Activated CD8-positive, alpha-beta memory T cell treated with anti-CD3 and anti-CD28 coated beads, Interleukin-2, amount 10 ng/mL, durations not matched to agents 7 days and 5 days (primary cell): ENCODE results near the gene CSMD2. TPM values are rescaled to one million over a fixed set of nuclear protein-coding genes. Genes with fewer than 3 reads are reported as not detected.

ENCODE experiments used
- ATAC-seq: fragments of 150-1000 bp; cut with Tn5 transposase; one replicate; pipeline ENCODE4 v1.10.0; 2021; ENCODE audit warnings: moderate library complexity
- CTCF ChIA-PET: fragments of 350-600 bp; sonication (Branson Sonifier 250); formaldehyde crosslinking; loops from one replicate; lab custom pipeline; 2021; ENCODE audit warnings: antibody characterized with exemption; lab: Charles Lee
- DNase-seq: peaks from one replicate; pipeline ENCODE4 v3.0.0-alpha.2; 2020
- H3K27ac Mint-ChIP-seq: one replicate; pipeline ENCODE4 v1.8.0; 2021; ENCODE audit warnings: mild to moderate bottlenecking, mixed read lengths
- H3K27me3 Mint-ChIP-seq: one replicate; pipeline ENCODE4 v1.8.0; 2021; ENCODE audit warnings: mixed read lengths
- H3K36me3 Mint-ChIP-seq: one replicate; pipeline ENCODE4 v1.8.0; 2021; ENCODE audit warnings: mild to moderate bottlenecking, mixed read lengths
- H3K4me1 Mint-ChIP-seq: one replicate; pipeline ENCODE4 v1.8.0; 2021; ENCODE audit warnings: mixed read lengths
- H3K4me3 Mint-ChIP-seq: one replicate; pipeline ENCODE4 v1.8.0; 2021; ENCODE audit warnings: mild to moderate bottlenecking, moderate library complexity, mixed read lengths
- H3K9me3 Mint-ChIP-seq: one replicate; pipeline ENCODE4 v1.8.0; 2022; ENCODE audit warnings: low read depth, mixed read lengths
- total RNA-seq, 2 experiments: library from RNA; stranded (reverse); gene quantifications; one replicate each; pipeline ENCODE4 v1.2.3, GENCODE V29; 2021

CSMD2 gene
- total RNA-seq, 2 experiments from 2014 or later: not detected

DNA sequence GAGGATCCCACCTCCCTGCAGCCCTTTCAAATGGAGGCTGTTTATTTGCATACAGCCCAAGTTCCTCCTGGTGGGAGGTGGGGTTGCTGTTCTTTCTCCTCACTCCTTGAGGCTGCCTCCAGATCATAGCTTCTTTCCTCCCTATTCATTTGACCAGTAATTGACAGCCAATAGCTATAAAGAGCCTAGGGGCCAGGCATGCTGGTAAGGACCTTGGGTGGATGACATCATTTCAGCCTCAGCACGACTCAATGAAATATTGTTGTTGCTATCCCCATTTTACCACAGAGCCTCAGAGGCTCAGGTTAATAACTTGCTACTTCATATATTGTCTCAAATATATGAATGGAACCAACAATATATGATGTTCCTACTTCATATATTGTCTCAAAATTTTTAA is 661.5 kb downstream of the CSMD2 start:
- Mint-ChIP-seq H3K27ac (no peak overlapping the region), H3K4me1 (no peaks in the 10 kb centered on the region), H3K27me3 (peaks cover 5% of the 10 kb centered on the region), H3K36me3 (no peaks in the 10 kb centered on the region), H3K4me3 (no peak overlapping the region), H3K9me3 (no peaks in the 10 kb centered on the region)
- DNase-seq: no peak
- CTCF ChIA-PET: no interaction called here
- ATAC-seq: no peak

DNA sequence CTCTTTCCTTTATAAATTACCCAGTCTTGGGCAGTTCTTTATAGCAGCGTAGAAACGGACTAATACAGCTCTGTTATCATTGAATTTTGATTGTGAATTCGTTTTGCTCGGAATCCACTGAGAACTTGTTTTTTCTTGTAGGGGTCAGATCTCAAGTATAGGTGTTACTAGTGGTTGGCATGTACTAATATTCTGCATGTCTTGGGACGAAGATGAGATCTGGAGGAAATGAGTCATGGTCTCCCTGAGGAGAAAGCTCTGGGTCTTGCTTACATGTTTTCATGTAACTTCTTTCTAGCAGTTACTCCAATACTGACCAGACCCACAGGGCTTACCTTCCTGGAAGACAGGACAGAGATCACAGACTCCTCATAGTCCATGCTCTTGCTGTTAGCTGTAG is 662.3 kb downstream of the CSMD2 start:
- ATAC-seq (no peak), DNase-seq (no peak)
- peaks cover 2% of the 10 kb centered on the region for H3K27me3 Mint-ChIP-seq
- no peak overlapping the region for H3K4me3 Mint-ChIP-seq
- CTCF ChIA-PET: no interaction called here
- peaks cover 2% of the 10 kb centered on the region for H3K9me3 Mint-ChIP-seq
- no peaks in the 10 kb centered on the region for H3K36me3 Mint-ChIP-seq
- H3K4me1 Mint-ChIP-seq: no peaks in the 10 kb centered on the region
- H3K27ac Mint-ChIP-seq: no peak overlapping the region

DNA sequence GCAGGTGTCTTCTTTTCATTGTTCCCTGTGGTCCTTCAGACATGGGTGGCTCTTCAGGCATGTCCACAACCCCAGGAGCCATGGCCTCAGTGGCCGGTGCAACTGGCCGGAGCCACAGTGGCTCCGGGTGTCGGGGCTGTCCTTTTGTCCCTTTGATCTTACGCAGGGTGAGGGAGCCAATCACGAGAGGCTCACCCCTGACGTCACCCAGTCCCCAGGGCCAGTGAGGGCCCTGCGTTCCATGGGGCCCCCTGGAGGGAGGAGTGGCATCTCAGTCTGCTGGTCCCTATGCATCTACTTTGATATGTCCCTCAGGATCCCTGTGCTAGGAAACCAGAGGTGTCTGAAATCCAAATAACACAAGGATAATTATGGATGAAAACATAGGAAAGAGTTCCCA is 663.3 kb downstream of the CSMD2 start:
- Mint-ChIP-seq H3K27me3 (peaks cover 2% of the 10 kb centered on the region), H3K4me3 (no peak overlapping the region), H3K9me3 (peaks cover 7% of the 10 kb centered on the region), H3K27ac (no peak overlapping the region), H3K4me1 (no peaks in the 10 kb centered on the region), H3K36me3 (no peaks in the 10 kb centered on the region)
- DNase-seq (no peak), ATAC-seq (no peak)
- CTCF ChIA-PET: no interaction called here

DNA sequence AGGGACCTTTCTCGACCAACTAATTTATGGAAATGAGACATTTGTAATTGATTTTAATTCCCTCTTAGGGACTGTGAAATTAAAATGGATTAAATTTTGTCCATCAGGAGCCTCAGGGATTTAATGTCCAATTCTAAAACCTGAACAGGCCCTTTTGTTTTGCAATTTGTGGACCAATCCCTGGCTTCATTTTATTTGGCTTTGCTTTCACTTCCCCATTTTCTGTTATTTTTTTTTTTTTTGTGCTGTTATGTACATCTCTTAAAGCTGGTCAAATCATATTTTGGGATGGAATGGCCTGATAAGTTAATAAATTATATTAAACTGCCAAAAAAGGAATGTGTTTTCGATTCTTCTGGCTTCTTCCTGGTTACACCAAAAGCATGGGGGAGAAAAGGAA is 663.7 kb downstream of the CSMD2 start:
- DNase-seq (no peak), ATAC-seq (no peak)
- CTCF ChIA-PET: no interaction called here
- H3K36me3 Mint-ChIP-seq: no peaks in the 10 kb centered on the region
- H3K27me3 Mint-ChIP-seq: peaks cover 2% of the 10 kb centered on the region
- no peaks in the 10 kb centered on the region for H3K4me1 Mint-ChIP-seq
- H3K4me3 Mint-ChIP-seq: no peak overlapping the region
- no peak overlapping the region for H3K27ac Mint-ChIP-seq
- H3K9me3 Mint-ChIP-seq: peaks cover 9% of the 10 kb centered on the region

DNA sequence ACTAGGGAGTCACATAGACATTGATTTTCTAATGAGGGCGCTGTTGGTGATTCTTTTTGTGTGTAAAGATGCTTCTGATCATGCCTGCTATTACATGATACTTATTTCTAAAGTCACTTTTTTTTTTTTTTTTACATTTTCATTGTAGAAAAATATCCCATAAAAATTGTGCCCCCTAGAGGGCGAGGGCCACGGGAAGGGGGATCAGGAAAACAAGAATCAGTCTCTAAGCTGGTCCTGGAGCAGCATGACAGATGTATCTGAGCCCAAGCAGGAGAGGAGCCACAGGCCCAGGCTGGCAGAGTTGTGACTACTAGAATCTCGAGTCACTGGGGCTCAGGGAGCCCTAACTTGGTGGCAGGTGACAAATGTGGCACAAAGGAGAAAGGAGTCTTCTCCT is 664.5 kb downstream of the CSMD2 start:
- H3K36me3 Mint-ChIP-seq: no peaks in the 10 kb centered on the region
- H3K9me3 Mint-ChIP-seq: peaks cover 16% of the 10 kb centered on the region
- H3K4me1 Mint-ChIP-seq: no peaks in the 10 kb centered on the region
- CTCF ChIA-PET: no interaction called here
- DNase-seq (no peak), ATAC-seq (no peak)
- H3K27me3 Mint-ChIP-seq: peaks cover 2% of the 10 kb centered on the region
- H3K27ac Mint-ChIP-seq: no peak overlapping the region
- H3K4me3 Mint-ChIP-seq: no peak overlapping the region

DNA sequence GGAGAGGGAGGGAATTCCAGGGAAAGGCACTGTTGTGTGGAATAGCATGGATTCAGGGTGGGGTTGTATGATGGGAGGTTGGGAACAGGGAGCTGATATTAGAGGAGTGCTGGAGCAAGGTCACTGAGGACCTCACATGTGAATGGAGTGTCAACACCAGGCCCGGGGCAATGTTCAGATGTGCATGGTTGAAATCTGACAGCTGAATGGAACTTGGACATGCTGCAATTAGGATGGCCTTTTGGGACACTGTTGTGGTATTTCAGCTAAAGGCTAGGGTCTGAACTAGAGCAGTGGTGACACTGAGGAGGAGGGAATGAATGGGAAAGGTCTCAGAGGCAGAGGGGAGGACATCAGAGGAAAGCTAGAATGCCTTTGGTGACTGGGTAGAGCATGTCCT is 667.6 kb downstream of the CSMD2 start:
- no peak overlapping the region for H3K4me3 Mint-ChIP-seq
- no peaks in the 10 kb centered on the region for H3K4me1 Mint-ChIP-seq
- ATAC-seq: no peak
- CTCF ChIA-PET: interaction anchor here (0.9 kb wide), 1 partner anchor 136 kb away, joined by 3 read pairs; no protein-coding TSS in a partner anchor
- H3K27me3 Mint-ChIP-seq: no peaks in the 10 kb centered on the region
- H3K9me3 Mint-ChIP-seq: peaks cover 35% of the 10 kb centered on the region
- H3K27ac Mint-ChIP-seq: no peak overlapping the region
- peaks cover 25% of the 10 kb centered on the region for H3K36me3 Mint-ChIP-seq
- DNase-seq: no peak

DNA sequence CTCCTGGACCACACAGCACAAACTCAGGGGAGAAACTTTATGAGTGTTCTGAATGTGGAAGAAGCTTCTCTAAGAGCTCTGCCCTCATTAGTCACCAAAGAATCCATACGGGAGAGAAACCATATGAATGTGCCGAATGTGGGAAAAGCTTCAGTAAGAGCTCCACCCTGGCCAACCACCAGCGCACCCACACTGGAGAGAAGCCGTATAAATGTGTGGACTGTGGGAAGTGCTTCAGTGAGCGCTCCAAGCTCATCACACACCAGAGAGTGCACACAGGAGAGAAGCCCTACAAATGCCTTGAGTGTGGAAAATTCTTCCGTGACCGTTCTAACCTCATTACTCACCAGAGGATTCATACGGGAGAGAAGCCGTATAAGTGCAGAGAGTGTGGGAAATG is 670.1 kb downstream of the CSMD2 start:
- no peak overlapping the region for H3K4me3 Mint-ChIP-seq
- H3K4me1 Mint-ChIP-seq: no peaks in the 10 kb centered on the region
- CTCF ChIA-PET: interaction anchor here (0.7 kb wide), 1 partner anchor 118 kb away, joined by 3 read pairs; no protein-coding TSS in a partner anchor
- H3K9me3 Mint-ChIP-seq: peaks cover 35% of the 10 kb centered on the region
- no peak overlapping the region for H3K27ac Mint-ChIP-seq
- ATAC-seq: no peak
- H3K36me3 Mint-ChIP-seq: peaks cover 45% of the 10 kb centered on the region
- DNase-seq: no peak
- no peaks in the 10 kb centered on the region for H3K27me3 Mint-ChIP-seq

DNA sequence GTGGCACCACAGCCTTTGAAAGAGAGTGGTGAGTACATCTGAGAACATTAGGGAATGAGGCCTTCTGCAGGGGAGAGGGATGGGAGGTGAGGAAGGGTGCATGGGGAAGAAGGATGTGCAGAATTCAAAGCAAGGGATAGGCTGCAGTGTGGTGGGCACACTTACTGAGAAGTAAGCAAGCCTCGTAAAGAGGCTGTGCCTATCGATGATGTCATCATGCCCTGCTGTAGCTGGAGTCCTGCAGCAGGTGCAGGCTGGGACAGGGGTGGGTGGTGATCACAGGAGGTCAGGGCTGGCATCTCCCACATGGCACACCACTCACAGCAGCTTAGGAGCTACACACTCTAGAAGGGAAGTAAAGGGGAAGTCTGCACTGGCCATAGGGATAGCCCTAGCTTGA is 676.4 kb downstream of the CSMD2 start:
- Mint-ChIP-seq H3K4me3 (no peak overlapping the region), H3K27me3 (no peaks in the 10 kb centered on the region), H3K4me1 (no peaks in the 10 kb centered on the region), H3K36me3 (peaks cover 73% of the 10 kb centered on the region), H3K27ac (no peak overlapping the region), H3K9me3 (peaks cover 12% of the 10 kb centered on the region)
- DNase-seq (no peak), ATAC-seq (no peak)
- CTCF ChIA-PET: no interaction called here

DNA sequence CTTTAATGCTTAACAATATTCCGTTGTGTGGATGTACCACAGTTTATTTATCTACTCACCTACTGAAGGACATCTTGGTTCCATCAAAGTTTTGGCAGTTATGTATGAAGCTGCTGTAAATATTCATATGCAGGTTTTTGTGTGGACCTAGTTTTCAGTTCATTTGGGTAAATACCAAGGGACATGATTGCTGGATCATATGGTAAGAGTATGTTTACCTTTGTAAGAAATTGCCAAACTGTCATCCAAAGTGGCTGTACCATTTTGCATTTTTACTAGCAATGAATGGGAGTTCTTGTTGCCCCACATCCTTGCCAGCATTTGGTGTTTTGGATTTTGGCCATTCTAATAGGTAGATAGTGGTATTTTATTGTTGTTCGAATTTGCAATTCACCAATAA is 682.6 kb downstream of the CSMD2 start:
- ATAC-seq (no peak), DNase-seq (no peak)
- CTCF ChIA-PET: no interaction called here
- Mint-ChIP-seq H3K27ac (no peak overlapping the region), H3K9me3 (peaks cover 9% of the 10 kb centered on the region), H3K4me3 (no peak overlapping the region), H3K4me1 (no peaks in the 10 kb centered on the region), H3K36me3 (peaks cover 36% of the 10 kb centered on the region), H3K27me3 (no peaks in the 10 kb centered on the region)

DNA sequence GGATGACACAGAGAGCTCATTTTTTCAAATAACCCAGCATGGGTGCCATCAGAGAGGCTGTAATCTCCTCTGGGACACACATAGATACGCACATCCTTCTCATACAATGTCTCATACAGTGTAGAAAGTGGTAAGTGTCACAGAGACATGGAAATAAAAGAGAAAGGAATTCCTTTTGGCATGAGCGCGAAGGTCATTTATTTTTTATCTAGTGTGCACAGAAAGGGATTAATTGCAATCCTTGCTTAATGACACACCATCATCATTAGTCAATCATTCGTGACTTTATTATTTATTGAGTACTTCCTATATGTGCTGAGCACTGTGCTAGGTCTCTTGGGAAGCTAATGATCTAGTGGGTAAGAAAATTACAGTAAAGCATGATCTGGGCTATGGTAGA is 687.6 kb downstream of the CSMD2 start:
- DNase-seq (no peak), ATAC-seq (no peak)
- Mint-ChIP-seq H3K36me3 (no peaks in the 10 kb centered on the region), H3K4me1 (peaks cover 9% of the 10 kb centered on the region), H3K9me3 (no peaks in the 10 kb centered on the region), H3K4me3 (no peak overlapping the region), H3K27me3 (no peaks in the 10 kb centered on the region), H3K27ac (no peak overlapping the region)
- CTCF ChIA-PET: no interaction called here

DNA sequence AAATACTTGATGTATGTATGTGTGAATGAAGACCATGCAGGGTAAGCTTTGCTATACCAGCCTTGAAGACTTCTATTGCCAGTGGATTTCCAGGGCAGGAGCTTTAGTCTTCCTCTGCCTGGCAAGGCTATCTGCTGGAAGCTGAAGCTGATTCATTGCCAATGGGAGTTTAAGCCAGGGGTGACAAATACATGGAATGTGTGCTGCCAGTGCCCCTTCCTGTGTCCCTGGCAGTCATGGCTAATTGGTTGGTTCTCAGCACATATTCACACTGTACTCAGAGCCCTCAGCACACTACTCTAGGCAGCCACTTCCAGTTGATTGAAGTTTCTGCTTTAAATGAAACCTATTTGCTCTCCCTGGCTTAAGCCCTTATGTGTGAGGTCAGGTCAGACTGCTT is 691.1 kb downstream of the CSMD2 start:
- Mint-ChIP-seq H3K36me3 (no peaks in the 10 kb centered on the region), H3K27ac (no peak overlapping the region), H3K27me3 (no peaks in the 10 kb centered on the region), H3K4me1 (peaks cover 31% of the 10 kb centered on the region), H3K4me3 (peak overlapping the region; percentile 75), H3K9me3 (no peaks in the 10 kb centered on the region)
- ATAC-seq (no peak), DNase-seq (no peak)
- CTCF ChIA-PET: interaction anchor here (8.5 kb wide), 1 partner anchor 177 kb away, joined by 77 read pairs; no protein-coding TSS in a partner anchor

DNA sequence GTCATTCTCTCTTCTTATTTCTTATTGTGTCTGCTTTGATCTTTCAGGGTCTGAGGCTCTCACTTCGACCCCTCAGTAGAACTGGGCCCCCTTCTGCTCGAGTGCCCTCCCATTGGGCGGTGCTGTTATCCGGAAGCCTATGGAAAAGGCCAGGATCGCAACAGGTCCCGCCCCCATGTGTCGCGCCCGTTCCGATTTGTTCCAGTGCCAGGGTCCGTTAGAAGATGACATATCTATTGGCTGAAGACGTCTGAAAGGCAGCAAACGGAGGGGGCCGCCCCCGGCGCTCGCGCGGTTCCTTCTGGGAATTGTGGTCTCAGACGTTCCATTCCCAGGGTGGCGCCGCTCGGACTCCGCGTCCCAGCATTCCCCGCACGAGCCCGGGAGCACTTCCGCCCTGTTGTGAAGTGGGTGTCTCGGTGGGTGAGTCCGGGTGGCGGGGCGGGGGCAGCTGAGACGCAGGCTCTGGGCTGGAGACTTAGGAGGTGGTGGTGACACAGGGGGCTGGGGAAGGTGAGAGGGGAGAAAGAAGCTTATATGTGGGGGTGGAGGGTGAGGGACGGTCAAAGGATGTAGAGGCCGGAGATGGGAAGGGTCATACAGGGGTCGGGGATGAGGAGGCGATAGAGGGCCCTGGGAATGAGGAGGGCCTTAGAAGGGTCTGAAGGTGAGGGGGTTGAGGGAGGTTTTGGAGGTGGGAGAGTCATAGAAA is 692.6 kb downstream of the CSMD2 start, which contains the start of gene ZSCAN20:
TSS of gene ZSCAN20 (plus strand) at position 377 of the 712 bp plus-strand sequence. CDS start 6,644 bp downstream, outside the sequence.
- H3K36me3 Mint-ChIP-seq: no peaks in the 10 kb centered on the region
- CTCF ChIA-PET: interaction anchor here (0.9 to 8.5 kb wide), 8 partner anchors 7 to 345 kb away, joined by 3 to 77 read pairs (median 8); no protein-coding TSS in a partner anchor
- no peaks in the 10 kb centered on the region for H3K9me3 Mint-ChIP-seq
- DNase-seq (peak; percentile 93), ATAC-seq (peak; percentile 98)
- H3K4me1 Mint-ChIP-seq: peaks cover 33% of the 10 kb centered on the region
- peak within 1 kb of the TSS; percentile 72 for H3K27ac Mint-ChIP-seq
- no peaks in the 10 kb centered on the region for H3K27me3 Mint-ChIP-seq
- peak within 1 kb of the TSS; percentile 75 for H3K4me3 Mint-ChIP-seq

DNA sequence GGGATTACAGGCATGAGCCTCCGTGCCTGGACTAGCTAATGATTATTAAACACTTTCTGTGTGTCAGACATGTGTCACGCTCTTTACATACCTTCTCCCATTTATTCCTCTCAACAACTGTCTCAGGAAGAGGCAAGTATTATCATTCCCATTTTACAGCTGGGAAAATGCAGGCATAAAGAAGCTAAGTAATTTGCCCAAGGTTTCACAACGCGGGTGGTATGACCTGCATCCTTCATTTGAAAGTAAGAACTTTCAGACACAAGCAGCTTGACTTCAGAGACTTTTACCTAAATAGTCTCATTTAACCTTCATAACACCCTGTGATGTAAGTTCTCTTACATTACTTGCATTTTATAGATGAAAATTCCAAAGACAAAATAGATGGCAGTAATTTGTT is 693.6 kb downstream of the CSMD2 start:
- H3K27me3 Mint-ChIP-seq: no peaks in the 10 kb centered on the region
- no peak for DNase-seq
- no peaks in the 10 kb centered on the region for H3K9me3 Mint-ChIP-seq
- H3K36me3 Mint-ChIP-seq: no peaks in the 10 kb centered on the region
- no peak overlapping the region for H3K4me3 Mint-ChIP-seq
- peaks cover 33% of the 10 kb centered on the region for H3K4me1 Mint-ChIP-seq
- ATAC-seq: no peak
- no peak overlapping the region for H3K27ac Mint-ChIP-seq
- CTCF ChIA-PET: interaction anchor here (0.9 to 8.5 kb wide), 18 partner anchors 8 to 344 kb away, joined by 3 to 77 read pairs (median 4); partner anchors contain the start of gene TRIM62

DNA sequence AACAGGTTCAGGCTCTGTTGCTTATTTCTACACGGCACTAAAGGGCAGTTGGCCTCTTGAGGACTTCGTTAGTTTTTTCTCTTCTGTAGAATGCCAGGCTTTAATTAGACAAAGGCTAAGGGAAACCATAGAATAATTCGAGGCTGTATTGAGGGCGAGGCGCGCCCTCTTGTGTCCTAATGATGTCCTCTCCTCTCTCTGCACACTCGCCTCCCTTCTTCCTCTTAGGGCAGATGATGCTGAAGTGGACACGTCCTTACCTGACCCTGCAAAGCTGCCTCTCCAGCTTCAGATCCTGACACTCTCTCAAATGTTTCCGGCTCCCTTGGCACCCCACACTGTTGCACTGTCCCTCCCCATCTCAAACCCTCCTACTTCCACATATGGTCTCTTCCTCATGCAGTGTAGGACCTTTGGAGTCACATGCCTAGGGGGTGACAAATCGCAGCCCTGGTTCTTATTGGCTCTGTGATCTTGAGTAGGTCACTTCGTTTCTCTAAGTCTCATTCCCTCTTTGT is 694.5 kb downstream of the CSMD2 start:
- Mint-ChIP-seq H3K9me3 (no peaks in the 10 kb centered on the region), H3K4me1 (peaks cover 33% of the 10 kb centered on the region), H3K4me3 (no peak overlapping the region), H3K36me3 (no peaks in the 10 kb centered on the region), H3K27me3 (no peaks in the 10 kb centered on the region), H3K27ac (peak overlapping the region; percentile 24)
- peak; percentile 77 for DNase-seq
- CTCF ChIA-PET: interaction anchor here (0.9 to 8.5 kb wide), 17 partner anchors 8 to 343 kb away, joined by 3 to 77 read pairs (median 5); no protein-coding TSS in a partner anchor
- peak; percentile 59 for ATAC-seq
